Activated CD8-positive, alpha-beta T cell treated with anti-CD3 and anti-CD28 coated beads, Interleukin-2, amount 10 ng/mL, durations not matched to agents 7 days and 5 days (primary cell): ENCODE measurements around the gene ORC1. TPM values are rescaled to one million over a fixed set of nuclear protein-coding genes. Genes with fewer than 3 reads are reported as not detected.
A peak's percentile ranks its signal among the peaks of the same experiment; 100 is the strongest.

Experiments
- ATAC-seq: fragments of 150-1000 bp; cut with Tn5 transposase; one replicate; pipeline ENCODE4 v1.10.0; 2021; ENCODE audit warnings: moderate library complexity
- CTCF ChIA-PET: fragments of 350-600 bp; sonication (Branson Sonifier 250); formaldehyde crosslinking; loops from one replicate; lab custom pipeline; 2021; ENCODE audit warnings: antibody characterized with exemption; lab: Charles Lee
- POLR2A ChIA-PET: fragments of 350-600 bp; sonication (Branson Sonifier 250); formaldehyde crosslinking; loops from one replicate; lab custom pipeline; 2021; ENCODE audit warnings: antibody characterized with exemption; lab: Charles Lee
- DNase-seq: peaks from one replicate; pipeline ENCODE4 v3.0.0-alpha.2; 2020
- H3K27ac Mint-ChIP-seq: one replicate; pipeline ENCODE4 v1.8.0; 2021; ENCODE audit warnings: mild to moderate bottlenecking, mixed read lengths
- H3K27me3 Mint-ChIP-seq: one replicate; pipeline ENCODE4 v1.8.0; 2021; ENCODE audit warnings: low read depth, mixed read lengths
- H3K36me3 Mint-ChIP-seq: one replicate; pipeline ENCODE4 v1.8.0; 2021; ENCODE audit warnings: low read depth, mixed read lengths
- H3K4me1 Mint-ChIP-seq: one replicate; pipeline ENCODE4 v1.8.0; 2021; ENCODE audit warnings: low read depth, mixed read lengths
- H3K4me3 Mint-ChIP-seq: one replicate; pipeline ENCODE4 v1.8.0; 2021; ENCODE audit warnings: mild to moderate bottlenecking, mixed read lengths
- H3K9me3 Mint-ChIP-seq: one replicate; pipeline ENCODE4 v1.8.0; 2022; ENCODE audit warnings: mixed read lengths; ENCODE audit not compliant: insufficient read depth
- total RNA-seq, 2 experiments: library from RNA; stranded (reverse); gene quantifications; one replicate each; pipeline ENCODE4 v1.2.3, GENCODE V29; 2021

ORC1 gene
- total RNA-seq: 10 to 100 TPM; 38.3 to 38.4 TPM

DNA sequence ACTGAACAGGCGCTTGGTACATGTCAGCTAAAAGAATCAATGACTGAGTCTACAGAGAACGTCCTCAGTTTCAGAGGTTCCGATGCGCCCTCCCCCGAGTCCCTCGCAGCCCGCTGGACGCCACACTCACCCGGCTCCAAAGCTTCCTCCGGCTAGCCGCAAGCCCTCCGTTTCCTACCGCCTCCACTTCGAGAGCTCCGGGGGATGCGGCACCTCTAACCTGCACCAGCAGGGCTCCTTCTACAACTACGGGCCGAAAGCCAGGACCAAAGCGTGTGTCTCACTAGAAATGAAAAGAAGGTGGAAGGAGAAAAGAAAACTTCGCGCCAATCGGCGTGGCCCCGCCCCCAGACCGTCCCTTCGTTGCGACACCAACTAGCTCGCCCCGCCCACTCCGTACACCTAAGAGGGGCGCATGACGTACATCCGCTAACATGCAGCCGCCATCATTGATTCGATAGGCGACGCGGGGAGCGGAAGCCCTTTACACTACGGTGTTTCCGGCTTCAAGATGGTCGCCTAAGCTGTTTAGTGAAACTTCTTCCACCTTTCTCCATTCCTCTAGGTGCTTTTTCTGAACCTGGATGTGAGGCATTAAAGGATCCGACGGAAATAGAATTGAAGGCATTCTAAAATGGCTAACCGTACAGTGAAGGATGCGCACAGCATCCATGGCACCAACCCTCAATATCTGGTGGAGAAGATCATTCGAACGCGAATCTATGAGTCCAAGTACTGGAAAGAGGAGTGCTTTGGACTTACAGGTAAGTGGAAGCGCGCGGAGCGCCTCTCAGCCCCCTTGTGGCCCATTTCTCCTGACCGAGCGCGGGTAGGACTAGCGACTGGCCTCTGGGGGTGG is at the start of gene ORC1, which contains the start of gene PRPF38A:
TSS of gene ORC1 (minus strand) at position 308 of the 859 bp plus-strand sequence. CDS start 2,200 bp downstream, outside the sequence.
TSS of gene PRPF38A (plus strand) at position 487 of the 859 bp plus-strand sequence. CDS start at position 635, 148 bp downstream.
- ChIA-PET POLR2A (interaction anchor here (0.5 to 4.0 kb wide), 38 partner anchors 10 to 560 kb away, joined by 3 to 43 read pairs (median 4); partner anchors contain the start of genes CC2D1B, KTI12, SHISAL2A and TUT4), CTCF (interaction anchor here (0.7 to 3.2 kb wide), 23 partner anchors 9 to 1615 kb away, joined by 3 to 34 read pairs (median 4); partner anchors contain the start of gene TUT4)
- Mint-ChIP-seq H3K4me3 (peak within 1 kb of the TSS; percentile 100), H3K27me3 (no peaks in the 10 kb centered on the region), H3K9me3 (no peaks in the 10 kb centered on the region), H3K36me3 (peaks cover 62% of the 10 kb centered on the region), H3K4me1 (peaks cover 54% of the 10 kb centered on the region), H3K27ac (peak within 1 kb of the TSS; percentile 100)
- peak; percentile 92 for ATAC-seq
- peak; percentile 99 for DNase-seq

DNA sequence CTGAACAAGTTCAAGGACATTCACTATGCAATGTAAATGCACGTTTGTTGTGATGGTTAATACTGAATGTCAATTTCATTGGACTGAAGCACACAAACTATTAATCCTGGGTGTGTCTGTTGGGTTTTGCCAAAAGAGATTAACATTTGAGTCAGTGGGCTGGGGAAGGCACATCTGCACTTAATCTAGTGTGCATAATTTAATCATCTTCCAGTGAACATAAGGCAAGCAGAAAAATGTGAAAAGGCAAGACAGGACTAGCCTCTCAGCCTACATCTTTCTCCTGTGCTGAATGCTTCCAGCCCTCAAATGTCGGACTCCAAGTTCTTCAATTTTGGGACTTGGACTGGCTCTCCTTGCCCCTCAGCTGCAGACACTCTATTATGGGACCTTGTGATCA is 40.2 kb upstream of the ORC1 start:
- H3K36me3 Mint-ChIP-seq: peaks cover 29% of the 10 kb centered on the region
- DNase-seq (no peak), ATAC-seq (no peak)
- no peak overlapping the region for H3K4me3 Mint-ChIP-seq
- no peak overlapping the region for H3K27ac Mint-ChIP-seq
- no peaks in the 10 kb centered on the region for H3K4me1 Mint-ChIP-seq
- ChIA-PET CTCF (interaction anchor here (1.1 kb wide), 1 partner anchor 41 kb away, joined by 3 read pairs; no protein-coding TSS in a partner anchor), POLR2A (no interaction called here)
- H3K9me3 Mint-ChIP-seq: no peaks in the 10 kb centered on the region
- H3K27me3 Mint-ChIP-seq: no peaks in the 10 kb centered on the region

DNA sequence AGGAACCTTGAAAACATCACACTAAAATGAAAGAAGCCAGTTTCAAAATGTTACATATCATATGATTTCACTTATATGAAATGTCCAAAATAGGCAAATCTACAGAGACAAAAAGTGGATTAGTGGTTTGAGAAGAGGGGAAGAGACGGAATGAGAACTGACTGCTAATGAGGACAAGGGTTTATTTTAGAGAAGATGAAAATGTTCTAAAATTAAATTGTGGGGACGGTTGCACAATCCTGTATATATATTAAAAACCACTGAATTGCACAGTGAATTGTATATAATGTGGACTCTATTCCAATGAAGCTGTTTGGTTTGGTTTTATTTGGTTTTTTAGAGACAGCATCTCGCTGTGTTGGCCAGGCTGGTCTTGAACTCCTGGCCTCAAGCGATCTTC is 35.8 kb upstream of the ORC1 start:
- DNase-seq (no peak), ATAC-seq (no peak)
- Mint-ChIP-seq H3K9me3 (no peaks in the 10 kb centered on the region), H3K36me3 (peaks cover 31% of the 10 kb centered on the region), H3K4me1 (no peaks in the 10 kb centered on the region), H3K27me3 (no peaks in the 10 kb centered on the region), H3K27ac (no peak overlapping the region), H3K4me3 (no peak overlapping the region)
- POLR2A ChIA-PET: interaction anchor here (1.0 kb wide), 1 partner anchor 40 kb away, joined by 3 read pairs; no protein-coding TSS in a partner anchor
- CTCF ChIA-PET: no interaction called here

DNA sequence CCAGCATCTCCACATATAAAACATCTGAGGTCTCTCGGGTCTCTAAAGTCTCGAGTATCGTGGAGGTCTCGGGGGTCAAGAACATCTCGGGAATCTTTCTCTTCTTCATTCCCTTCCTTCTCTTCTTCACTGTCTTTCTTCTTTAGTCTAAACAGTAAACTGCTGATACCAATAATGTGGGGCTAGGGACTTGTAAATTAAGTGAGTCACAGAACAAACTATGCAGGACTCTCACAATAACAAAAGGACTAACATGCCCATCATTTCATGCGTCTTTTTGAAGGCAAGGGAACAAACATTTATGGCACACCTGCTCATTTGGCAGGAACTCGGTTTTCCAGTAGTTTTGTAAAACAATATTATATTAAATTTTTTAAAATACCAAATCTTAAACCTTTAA is 32.6 kb upstream of the ORC1 start:
- Mint-ChIP-seq H3K4me1 (no peaks in the 10 kb centered on the region), H3K9me3 (no peaks in the 10 kb centered on the region), H3K36me3 (peaks cover 30% of the 10 kb centered on the region), H3K27ac (no peak overlapping the region), H3K27me3 (no peaks in the 10 kb centered on the region), H3K4me3 (no peak overlapping the region)
- ATAC-seq: no peak
- CTCF ChIA-PET: no interaction called here
- POLR2A ChIA-PET: no interaction called here
- DNase-seq: no peak

DNA sequence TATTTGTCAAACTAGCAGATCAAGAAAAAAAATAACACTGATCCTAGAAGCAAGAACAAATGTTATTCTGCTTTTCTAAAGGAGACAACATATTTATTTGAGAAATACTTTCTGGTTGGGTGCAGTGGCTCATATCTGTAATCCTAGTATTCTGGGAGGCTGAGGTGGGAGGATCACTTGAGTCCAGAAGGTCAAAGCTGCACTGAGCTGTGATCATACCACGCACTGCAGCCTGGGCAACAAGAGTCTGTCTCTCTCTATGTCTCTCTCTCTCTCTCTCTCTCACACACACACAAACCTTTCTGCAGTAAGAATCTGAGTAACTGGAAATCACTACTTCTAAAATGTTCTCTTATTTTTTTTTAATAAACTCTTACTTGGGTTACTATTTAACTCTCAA is 31.4 kb upstream of the ORC1 start:
- H3K4me1 Mint-ChIP-seq: no peaks in the 10 kb centered on the region
- POLR2A ChIA-PET: no interaction called here
- peaks cover 36% of the 10 kb centered on the region for H3K36me3 Mint-ChIP-seq
- no peaks in the 10 kb centered on the region for H3K27me3 Mint-ChIP-seq
- H3K4me3 Mint-ChIP-seq: no peak overlapping the region
- DNase-seq: no peak
- no peak overlapping the region for H3K27ac Mint-ChIP-seq
- no peak for ATAC-seq
- no peaks in the 10 kb centered on the region for H3K9me3 Mint-ChIP-seq
- CTCF ChIA-PET: interaction anchor here (1.2 kb wide), 1 partner anchor 31 kb away, joined by 4 read pairs; the partner anchor contains the start of genes ORC1 and PRPF38A

DNA sequence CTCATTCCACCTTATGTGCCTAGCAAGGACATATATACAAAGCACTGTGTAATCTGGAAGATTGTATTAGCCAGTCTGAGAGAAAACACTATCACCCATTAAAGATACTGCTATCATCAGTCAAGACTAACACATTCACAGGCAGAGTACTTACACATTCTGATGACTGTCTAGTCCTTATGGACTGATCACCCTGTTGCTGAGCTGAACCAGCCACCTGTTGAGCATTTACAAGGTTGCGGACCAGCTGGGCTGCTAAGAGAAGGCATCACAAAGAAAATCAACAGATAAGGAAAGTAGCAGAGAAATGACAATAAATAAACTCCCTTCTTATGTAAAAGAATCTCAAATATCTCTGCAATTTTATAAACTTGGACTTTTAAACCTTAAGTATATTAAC is 31.0 kb upstream of the ORC1 start:
- DNase-seq: no peak
- CTCF ChIA-PET: interaction anchor here (1.2 kb wide), 1 partner anchor 30 kb away, joined by 4 read pairs; the partner anchor contains the start of genes ORC1 and PRPF38A
- Mint-ChIP-seq H3K27ac (no peak overlapping the region), H3K4me1 (no peaks in the 10 kb centered on the region), H3K36me3 (peaks cover 37% of the 10 kb centered on the region), H3K27me3 (no peaks in the 10 kb centered on the region), H3K9me3 (no peaks in the 10 kb centered on the region), H3K4me3 (no peak overlapping the region)
- POLR2A ChIA-PET: no interaction called here
- no peak for ATAC-seq

DNA sequence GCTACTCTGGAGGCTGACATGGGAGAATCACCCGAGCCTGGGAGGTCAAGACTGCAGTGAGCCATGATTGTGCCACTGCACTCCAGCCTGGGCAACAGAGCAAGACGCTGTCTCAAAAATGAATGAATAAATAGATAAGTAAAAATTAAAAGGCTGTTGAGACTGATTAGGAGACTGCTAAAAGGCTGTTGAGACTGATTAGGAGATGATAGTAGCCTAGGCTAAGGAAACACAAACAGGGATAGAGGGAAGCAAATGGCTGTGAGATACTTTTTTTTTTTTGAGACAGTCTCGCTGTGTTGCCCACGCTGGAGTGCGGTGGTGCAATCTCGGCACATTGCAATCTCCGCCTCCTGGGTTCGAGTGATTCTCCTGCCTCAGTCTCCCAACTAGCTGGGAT is 28.6 kb upstream of the ORC1 start:
- no peak for DNase-seq
- Mint-ChIP-seq H3K27me3 (no peaks in the 10 kb centered on the region), H3K4me3 (no peak overlapping the region), H3K4me1 (no peaks in the 10 kb centered on the region), H3K9me3 (no peaks in the 10 kb centered on the region), H3K27ac (no peak overlapping the region), H3K36me3 (peaks cover 39% of the 10 kb centered on the region)
- POLR2A ChIA-PET: no interaction called here
- no peak for ATAC-seq
- CTCF ChIA-PET: interaction anchor here (1.0 kb wide), 1 partner anchor 9 kb away, joined by 3 read pairs; no protein-coding TSS in a partner anchor

DNA sequence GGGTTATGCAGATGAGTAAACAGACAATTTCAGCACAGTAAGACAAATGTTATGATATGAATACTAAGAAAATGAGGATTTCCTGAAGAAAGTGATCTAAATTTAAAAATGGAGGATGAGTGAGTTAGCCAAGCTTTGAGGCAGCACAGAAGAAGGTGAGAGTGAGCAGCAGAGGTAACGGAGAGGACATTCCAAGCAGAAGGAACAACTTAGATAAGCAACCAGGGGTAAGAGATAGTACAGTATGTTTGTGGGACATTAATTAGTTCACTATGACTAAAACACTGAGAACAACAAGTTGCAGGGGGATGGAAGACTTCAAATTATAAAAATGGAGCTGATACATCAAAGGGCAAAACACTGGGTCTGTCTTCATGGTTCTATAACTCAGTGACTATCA is 22.9 kb upstream of the ORC1 start:
- DNase-seq (no peak), ATAC-seq (no peak)
- H3K27me3 Mint-ChIP-seq: no peaks in the 10 kb centered on the region
- no peak overlapping the region for H3K4me3 Mint-ChIP-seq
- H3K36me3 Mint-ChIP-seq: peaks cover 49% of the 10 kb centered on the region
- POLR2A ChIA-PET: interaction anchor here (0.8 to 2.0 kb wide), 2 partner anchors 23 to 126 kb away, joined by 3 to 7 read pairs; partner anchors contain the start of genes ORC1 and PRPF38A
- H3K27ac Mint-ChIP-seq: no peak overlapping the region
- CTCF ChIA-PET: interaction anchor here (1.1 to 1.2 kb wide), 2 partner anchors 11 to 259 kb away, joined by 3 read pairs; no protein-coding TSS in a partner anchor
- no peaks in the 10 kb centered on the region for H3K9me3 Mint-ChIP-seq
- peaks cover 35% of the 10 kb centered on the region for H3K4me1 Mint-ChIP-seq

DNA sequence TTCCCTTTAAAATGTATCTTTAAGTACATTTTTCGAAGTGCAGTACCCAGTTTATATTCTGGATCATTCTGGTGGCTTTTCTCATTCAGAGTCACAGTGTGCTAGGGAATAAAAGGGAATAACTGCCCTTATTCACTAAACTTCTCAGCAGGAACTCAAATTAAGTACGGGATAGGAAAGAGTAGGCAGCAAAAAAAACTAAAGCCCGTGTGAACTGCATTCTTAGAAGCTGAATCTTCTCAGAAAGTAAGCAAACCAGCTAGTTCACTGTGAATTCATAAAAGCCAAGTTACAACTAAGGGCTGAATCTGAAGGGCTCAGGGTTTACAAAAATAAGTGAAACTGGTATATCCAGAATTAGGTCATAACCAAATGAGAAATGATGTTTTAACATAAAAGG is 22.1 kb upstream of the ORC1 start:
- ATAC-seq: no peak
- no peak for DNase-seq
- CTCF ChIA-PET: interaction anchor here (1.1 to 1.2 kb wide), 2 partner anchors 12 to 21 kb away, joined by 3 to 4 read pairs; no protein-coding TSS in a partner anchor
- peaks cover 36% of the 10 kb centered on the region for H3K4me1 Mint-ChIP-seq
- H3K36me3 Mint-ChIP-seq: peaks cover 48% of the 10 kb centered on the region
- H3K4me3 Mint-ChIP-seq: no peak overlapping the region
- no peaks in the 10 kb centered on the region for H3K9me3 Mint-ChIP-seq
- H3K27me3 Mint-ChIP-seq: no peaks in the 10 kb centered on the region
- no peak overlapping the region for H3K27ac Mint-ChIP-seq
- POLR2A ChIA-PET: interaction anchor here (0.7 to 2.0 kb wide), 2 partner anchors 22 to 130 kb away, joined by 3 to 7 read pairs; partner anchors contain the start of genes ORC1 and PRPF38A

DNA sequence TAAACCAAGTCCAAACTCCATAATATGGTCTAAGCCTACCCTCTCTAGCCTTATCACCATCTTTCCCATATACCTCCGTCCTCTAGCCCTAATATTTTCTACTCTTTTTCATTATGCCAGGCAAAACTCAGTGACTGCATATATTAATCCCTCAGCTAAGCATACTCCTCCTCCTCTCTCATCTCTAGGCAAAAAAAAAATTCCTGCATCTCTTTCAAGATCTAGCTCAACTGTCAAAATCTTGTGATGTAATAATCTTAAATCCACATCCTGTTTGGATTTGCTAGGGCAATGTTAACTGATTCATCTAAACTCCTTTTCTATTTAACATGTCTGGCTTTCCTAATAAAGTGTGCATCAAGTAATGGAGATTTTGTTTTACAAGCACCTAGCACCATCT is 20.6 kb upstream of the ORC1 start:
- POLR2A ChIA-PET: interaction anchor here (0.6 to 2.2 kb wide), 10 partner anchors 13 to 369 kb away, joined by 3 to 43 read pairs (median 3); partner anchors contain the start of genes ORC1, PRPF38A and TUT4
- Mint-ChIP-seq H3K4me3 (peak overlapping the region; percentile 61), H3K36me3 (peaks cover 47% of the 10 kb centered on the region), H3K4me1 (peaks cover 38% of the 10 kb centered on the region), H3K9me3 (no peaks in the 10 kb centered on the region), H3K27ac (peak overlapping the region; percentile 94), H3K27me3 (no peaks in the 10 kb centered on the region)
- ATAC-seq (no peak), DNase-seq (no peak)
- CTCF ChIA-PET: interaction anchor here (0.8 to 2.0 kb wide), 8 partner anchors 20 to 274 kb away, joined by 3 to 17 read pairs (median 6); partner anchors contain the start of gene ORC1

DNA sequence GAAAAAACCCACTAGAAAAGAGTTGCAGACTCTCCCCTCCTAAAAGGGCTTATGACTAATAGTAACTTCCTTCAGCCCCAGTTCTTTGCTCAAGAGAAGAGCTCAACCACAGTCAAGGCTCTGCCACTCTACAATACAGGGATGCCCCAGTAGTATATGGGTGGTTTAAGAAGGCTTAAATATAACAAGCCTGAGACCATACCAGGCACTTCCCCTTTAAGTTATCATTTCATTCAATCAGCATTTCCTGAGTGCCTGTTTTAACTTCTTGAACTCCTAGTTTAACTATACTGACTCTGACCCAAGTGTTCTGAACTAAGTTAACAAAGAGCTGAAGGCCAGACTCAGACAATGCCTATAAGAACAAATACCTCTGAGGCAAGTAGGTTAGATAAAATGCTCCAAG is 20.0 kb upstream of the ORC1 start:
- ChIA-PET POLR2A (interaction anchor here (0.6 to 2.2 kb wide), 12 partner anchors 12 to 369 kb away, joined by 3 to 43 read pairs (median 3); partner anchors contain the start of genes ORC1, PRPF38A and TUT4), CTCF (interaction anchor here (0.8 to 2.0 kb wide), 12 partner anchors 8 to 275 kb away, joined by 3 to 17 read pairs (median 4); partner anchors contain the start of gene ORC1)
- Mint-ChIP-seq H3K27ac (peak overlapping the region; percentile 94), H3K27me3 (no peaks in the 10 kb centered on the region), H3K4me3 (peak overlapping the region; percentile 61), H3K9me3 (no peaks in the 10 kb centered on the region), H3K36me3 (peaks cover 51% of the 10 kb centered on the region), H3K4me1 (peaks cover 43% of the 10 kb centered on the region)
- ATAC-seq (peak; percentile 89), DNase-seq (peak; percentile 49)
